SK-N-SH (cell line): ENCODE data around the gene ITM2B. TPM values are rescaled to one million over a fixed set of nuclear protein-coding genes. Genes with fewer than 3 reads are reported as not detected.

Source experiments
- CTCF ChIA-PET: fragments of 300-600, 350-600 bp; formaldehyde crosslinking; extraction: SDS; loops from one replicate; lab custom pipeline; 2021; lab: Yijun Ruan, JAX
- POLR2A ChIA-PET: fragments of 350-600 bp; sonication (Branson Sonifier 250); formaldehyde crosslinking; extraction: SDS; loops from one replicate; lab custom pipeline; 2020; ENCODE audit warnings: antibody characterized with exemption, inconsistent platforms; lab: Yijun Ruan, JAX
- DNase-seq: peaks from one replicate; pipeline ENCODE4 v3.0.0; 2012
- H2AFZ ChIP-seq: fragments of 200-600 bp; sonication (generic); 2 replicates; pipeline ENCODE4 v1.8.1; 2016; ENCODE audit warnings: antibody characterized with exemption, mild to moderate bottlenecking, low read depth
- H3F3A ChIP-seq: fragments of 200-600 bp; sonication (generic); replicated peaks from 2 replicates; pipeline ENCODE3; 2016; ENCODE audit warnings: antibody characterized with exemption, mild to moderate bottlenecking; ENCODE audit not compliant: insufficient read depth
- H3K27ac ChIP-seq, 2 experiments: fragments of 200-500 bp in 1 of 2; fragments of 200-600 bp in 1 of 2; sonication (Bioruptor generic) in 1 of 2; sonication (generic), shearing (Covaris generic) in 1 of 2; 2 replicates each; pipeline versions ENCODE4 v1.5.1 to v1.6.1; 2014 to 2016; ENCODE audit warnings: low read depth in 2 of 2, inconsistent platforms in 1 of 2, low read length in 1 of 2, mild to moderate bottlenecking in 1 of 2, mixed read lengths in 1 of 2
- H3K27me3 ChIP-seq: fragments of 200-600 bp; sonication (generic), shearing (Covaris generic); 2 replicates; pipeline ENCODE4 v1.6.1; 2016; ENCODE audit warnings: mixed run types; ENCODE audit not compliant: insufficient read depth
- H3K36me3 ChIP-seq, 2 experiments: fragments of 200-500 bp in 1 of 2; fragments of 200-600 bp in 1 of 2; sonication (Bioruptor generic) in 1 of 2; sonication (generic) in 1 of 2; replicated peaks in 1 of 2; 2 replicates each; pipeline versions ENCODE3 to v1.5.1; 2014 to 2016; ENCODE audit warnings: low read length in 1 of 2, mild to moderate bottlenecking in 1 of 2; ENCODE audit not compliant: insufficient read depth in 2 of 2, control insufficient read depth in 1 of 2
- H3K4me1 ChIP-seq, 2 experiments: fragments of 200-500 bp in 1 of 2; fragments of 200-600 bp in 1 of 2; sonication (Bioruptor generic) in 1 of 2; sonication (generic), shearing (Covaris generic) in 1 of 2; 2 replicates each; pipeline versions ENCODE4 v1.5.1 to v1.6.1; 2014 to 2016; ENCODE audit warnings: low read depth in 1 of 2, low read length in 1 of 2, mixed run types in 1 of 2; ENCODE audit not compliant: insufficient read depth in 2 of 2, control insufficient read depth in 1 of 2
- H3K4me2 ChIP-seq: fragments of 200-600 bp; sonication (generic), shearing (Covaris generic); 2 replicates; pipeline ENCODE4 v1.6.1; 2017; ENCODE audit warnings: mixed run types
- H3K4me3 ChIP-seq, 2 experiments: fragments of 200-500 bp in 1 of 2; fragments of 200-600 bp in 1 of 2; sonication (Bioruptor generic) in 1 of 2; sonication (generic), shearing (Covaris generic) in 1 of 2; 2 replicates each; pipeline versions ENCODE4 v1.5.1 to v1.8.1; 2014 to 2016; ENCODE audit warnings: low read depth in 2 of 2, inconsistent platforms in 1 of 2, low read length in 1 of 2, mild to moderate bottlenecking in 1 of 2, mixed read lengths in 1 of 2, moderate library complexity in 1 of 2
- H3K79me2 ChIP-seq: fragments of 200-600 bp; sonication (generic); 2 replicates; pipeline ENCODE4 v1.8.1; 2017; ENCODE audit warnings: mild to moderate bottlenecking; ENCODE audit not compliant: insufficient read depth
- H3K9ac ChIP-seq: fragments of 200-600 bp; sonication (generic); 2 replicates; pipeline ENCODE4 v1.6.1; 2017; ENCODE audit warnings: mixed run types
- H3K9me2 ChIP-seq: fragments of 200-600 bp; sonication (generic); 2 replicates; pipeline ENCODE4 v1.6.1; 2017; ENCODE audit warnings: mixed run types
- H3K9me3 ChIP-seq: fragments of 200-600 bp; sonication (generic); 2 replicates; pipeline ENCODE4 v1.6.1; 2017; ENCODE audit warnings: mixed run types, mild to moderate bottlenecking, moderate library complexity
- H4K20me1 ChIP-seq: fragments of 200-600 bp; sonication (generic); 2 replicates; pipeline ENCODE4 v1.6.1; 2017; ENCODE audit warnings: mild to moderate bottlenecking, mixed run types; ENCODE audit not compliant: insufficient read depth
- ELF1 ChIP-seq: IDR thresholded peaks from 2 replicates; pipeline ENCODE4 v1.4.0; 2012
- EZH2phosphoT487 ChIP-seq: fragments of 200-600 bp; sonication (generic); IDR thresholded peaks from 2 replicates; pipeline ENCODE4 v1.6.1; 2017; ENCODE audit warnings: low read depth, mixed run types, mild to moderate bottlenecking, antibody characterized with exemption, moderate library complexity, borderline replicate concordance
- FOSL2 ChIP-seq: IDR thresholded peaks from 2 replicates; pipeline ENCODE4 v1.4.0; 2012; ENCODE audit warnings: low read depth, mild to moderate bottlenecking, moderate library complexity, borderline replicate concordance
- FOXJ3 ChIP-seq: sonication (generic); formaldehyde crosslinking; IDR thresholded peaks from 2 replicates; pipeline ENCODE4 v1.5.1; 2020; ENCODE audit warnings: mild to moderate bottlenecking, missing genetic modification reagents
- GABPA ChIP-seq: IDR thresholded peaks from 2 replicates; pipeline ENCODE4 v1.4.0; 2012; ENCODE audit warnings: low read depth, mild to moderate bottlenecking
- GATA2 ChIP-seq: sonication (generic); formaldehyde crosslinking; IDR thresholded peaks from 2 replicates; pipeline ENCODE4 v1.5.0; 2020; ENCODE audit warnings: mild to moderate bottlenecking, missing genetic modification reagents
- MEF2A ChIP-seq: IDR thresholded peaks from 2 replicates; pipeline ENCODE4 v1.4.0; 2012; ENCODE audit warnings: low read depth, borderline replicate concordance
- POLR2AphosphoS5 ChIP-seq: IDR thresholded peaks from 2 replicates; pipeline ENCODE4 v1.6.1; 2012; ENCODE audit warnings: low read depth, low read length
- RAD21 ChIP-seq: IDR thresholded peaks from 2 replicates; pipeline ENCODE4 v1.6.1; 2012; ENCODE audit warnings: mild to moderate bottlenecking, low read length
- SIN3A ChIP-seq: IDR thresholded peaks from 2 replicates; pipeline ENCODE4 v1.6.1; 2012; ENCODE audit warnings: low read depth, mild to moderate bottlenecking, low read length, moderate library complexity, borderline replicate concordance
- TCF12 ChIP-seq: IDR thresholded peaks from 2 replicates; pipeline ENCODE4 v1.4.0; 2012
- YY1 ChIP-seq: IDR thresholded peaks from 2 replicates; pipeline ENCODE4 v1.4.0; 2012; ENCODE audit warnings: low read depth, mild to moderate bottlenecking
- WGBS: methylation state at CpG from one replicate; pipeline ENCODE4 v1.1.6; 2017; ENCODE audit warnings: low lambda C conversion rate; 5-methylcytosine and 5-hydroxymethylcytosine counted together
- polyA plus RNA-seq, 3 experiments: library from polyadenylated mRNA; depleted of rRNA; stranded (reverse); fragments of >200 nt; gene quantifications; 2 replicates each; pipeline ENCODE4 v1.2.3, GENCODE V29; 2012
- TF ChIP-seq, protein P1 (sequence below): IDR thresholded peaks from 2 replicates; pipeline ENCODE4 v1.4.0; 2012; ENCODE audit warnings: low read depth, borderline replicate concordance
- TF ChIP-seq, protein P2 (sequence below): IDR thresholded peaks from 2 replicates; pipeline ENCODE4 v1.6.1; 2012; ENCODE audit warnings: mild to moderate bottlenecking, low read depth, low read length, moderate library complexity
- TF ChIP-seq, protein P3 (sequence below): IDR thresholded peaks from 2 replicates; pipeline ENCODE4; 2012
- TF ChIP-seq, protein P4 (sequence below): fragments of 150-350 bp; IDR thresholded peaks from 2 replicates; pipeline ENCODE4 v1.6.1; 2017; ENCODE audit warnings: antibody characterized with exemption, low read length, low read depth, borderline replicate concordance
- TF ChIP-seq, protein P5 (sequence below): IDR thresholded peaks from 2 replicates; pipeline ENCODE4 v1.4.0; 2012; ENCODE audit warnings: low read depth

Gene ITM2B
- polyA plus RNA-seq, 1 of the 3 experiments (the other 2 are of a cell fraction), result 184 TPM

GRCh38 chr13:48292650-48293049, 59.6 kb downstream of the ITM2B start:
- Histone ChIP-seq H4K20me1 (no peaks in the 10 kb centered on the region), H3K4me3 (no peak overlapping the region), H3F3A (no peaks in the 10 kb centered on the region), H2AFZ (no peak overlapping the region), H3K4me2 (no peak overlapping the region), H3K9ac (no peak overlapping the region), H3K36me3 (no peaks in the 10 kb centered on the region), H3K79me2 (no peaks in the 10 kb centered on the region), H3K27ac (no peak overlapping the region), H3K9me3 (no peaks in the 10 kb centered on the region), H3K9me2 (no peaks in the 10 kb centered on the region), H3K4me1 (no peaks in the 10 kb centered on the region), H3K27me3 (no peaks in the 10 kb centered on the region)
- ChIA-PET CTCF (no interaction called here), POLR2A (no interaction called here)
- TF ChIP-seq EZH2phosphoT487, result no peak
- no peak for TF ChIP-seq POLR2AphosphoS5
- TF ChIP-seq, protein P1, sequence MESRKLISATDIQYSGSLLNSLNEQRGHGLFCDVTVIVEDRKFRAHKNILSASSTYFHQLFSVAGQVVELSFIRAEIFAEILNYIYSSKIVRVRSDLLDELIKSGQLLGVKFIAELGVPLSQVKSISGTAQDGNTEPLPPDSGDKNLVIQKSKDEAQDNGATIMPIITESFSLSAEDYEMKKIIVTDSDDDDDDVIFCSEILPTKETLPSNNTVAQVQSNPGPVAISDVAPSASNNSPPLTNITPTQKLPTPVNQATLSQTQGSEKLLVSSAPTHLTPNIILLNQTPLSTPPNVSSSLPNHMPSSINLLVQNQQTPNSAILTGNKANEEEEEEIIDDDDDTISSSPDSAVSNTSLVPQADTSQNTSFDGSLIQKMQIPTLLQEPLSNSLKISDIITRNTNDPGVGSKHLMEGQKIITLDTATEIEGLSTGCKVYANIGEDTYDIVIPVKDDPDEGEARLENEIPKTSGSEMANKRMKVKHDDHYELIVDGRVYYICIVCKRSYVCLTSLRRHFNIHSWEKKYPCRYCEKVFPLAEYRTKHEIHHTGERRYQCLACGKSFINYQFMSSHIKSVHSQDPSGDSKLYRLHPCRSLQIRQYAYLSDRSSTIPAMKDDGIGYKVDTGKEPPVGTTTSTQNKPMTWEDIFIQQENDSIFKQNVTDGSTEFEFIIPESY, result no peak
- no peak for TF ChIP-seq TCF12
- TF ChIP-seq, protein P2, sequence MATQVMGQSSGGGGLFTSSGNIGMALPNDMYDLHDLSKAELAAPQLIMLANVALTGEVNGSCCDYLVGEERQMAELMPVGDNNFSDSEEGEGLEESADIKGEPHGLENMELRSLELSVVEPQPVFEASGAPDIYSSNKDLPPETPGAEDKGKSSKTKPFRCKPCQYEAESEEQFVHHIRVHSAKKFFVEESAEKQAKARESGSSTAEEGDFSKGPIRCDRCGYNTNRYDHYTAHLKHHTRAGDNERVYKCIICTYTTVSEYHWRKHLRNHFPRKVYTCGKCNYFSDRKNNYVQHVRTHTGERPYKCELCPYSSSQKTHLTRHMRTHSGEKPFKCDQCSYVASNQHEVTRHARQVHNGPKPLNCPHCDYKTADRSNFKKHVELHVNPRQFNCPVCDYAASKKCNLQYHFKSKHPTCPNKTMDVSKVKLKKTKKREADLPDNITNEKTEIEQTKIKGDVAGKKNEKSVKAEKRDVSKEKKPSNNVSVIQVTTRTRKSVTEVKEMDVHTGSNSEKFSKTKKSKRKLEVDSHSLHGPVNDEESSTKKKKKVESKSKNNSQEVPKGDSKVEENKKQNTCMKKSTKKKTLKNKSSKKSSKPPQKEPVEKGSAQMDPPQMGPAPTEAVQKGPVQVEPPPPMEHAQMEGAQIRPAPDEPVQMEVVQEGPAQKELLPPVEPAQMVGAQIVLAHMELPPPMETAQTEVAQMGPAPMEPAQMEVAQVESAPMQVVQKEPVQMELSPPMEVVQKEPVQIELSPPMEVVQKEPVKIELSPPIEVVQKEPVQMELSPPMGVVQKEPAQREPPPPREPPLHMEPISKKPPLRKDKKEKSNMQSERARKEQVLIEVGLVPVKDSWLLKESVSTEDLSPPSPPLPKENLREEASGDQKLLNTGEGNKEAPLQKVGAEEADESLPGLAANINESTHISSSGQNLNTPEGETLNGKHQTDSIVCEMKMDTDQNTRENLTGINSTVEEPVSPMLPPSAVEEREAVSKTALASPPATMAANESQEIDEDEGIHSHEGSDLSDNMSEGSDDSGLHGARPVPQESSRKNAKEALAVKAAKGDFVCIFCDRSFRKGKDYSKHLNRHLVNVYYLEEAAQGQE, result no peak
- TF ChIP-seq, protein P3, sequence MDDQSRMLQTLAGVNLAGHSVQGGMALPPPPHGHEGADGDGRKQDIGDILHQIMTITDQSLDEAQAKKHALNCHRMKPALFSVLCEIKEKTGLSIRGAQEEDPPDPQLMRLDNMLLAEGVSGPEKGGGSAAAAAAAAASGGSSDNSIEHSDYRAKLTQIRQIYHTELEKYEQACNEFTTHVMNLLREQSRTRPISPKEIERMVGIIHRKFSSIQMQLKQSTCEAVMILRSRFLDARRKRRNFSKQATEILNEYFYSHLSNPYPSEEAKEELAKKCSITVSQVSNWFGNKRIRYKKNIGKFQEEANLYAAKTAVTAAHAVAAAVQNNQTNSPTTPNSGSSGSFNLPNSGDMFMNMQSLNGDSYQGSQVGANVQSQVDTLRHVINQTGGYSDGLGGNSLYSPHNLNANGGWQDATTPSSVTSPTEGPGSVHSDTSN, result no peak
- no peak for TF ChIP-seq YY1
- no peak for TF ChIP-seq MEF2A
- TF ChIP-seq GABPA, result no peak
- TF ChIP-seq FOXJ3, result no peak
- no peak for TF ChIP-seq RAD21
- 68% methylated on average over 4 of the region's 4 CpGs for WGBS
- no peak for DNase-seq

- WGBS, result 86% methylated on average over 2 of the region's 2 CpGs
- Histone ChIP-seq H3K79me2 (no peaks in the 10 kb centered on the region), H3K36me3 (no peaks in the 10 kb centered on the region), H3F3A (no peaks in the 10 kb centered on the region), H2AFZ (no peak overlapping the region), H3K27me3 (no peaks in the 10 kb centered on the region), H3K9ac (no peak overlapping the region), H3K4me3 (no peak overlapping the region), H3K27ac (no peak overlapping the region), H3K9me3 (no peaks in the 10 kb centered on the region), H3K4me1 (no peaks in the 10 kb centered on the region), H4K20me1 (no peaks in the 10 kb centered on the region), H3K9me2 (no peaks in the 10 kb centered on the region), H3K4me2 (no peak overlapping the region)
- CTCF ChIA-PET, result no interaction called here
- POLR2A ChIA-PET, result no interaction called here
- DNase-seq, result no peak
- TF ChIP-seq SIN3A, result no peak
- TF ChIP-seq TCF12, result no peak
- TF ChIP-seq, protein P4, sequence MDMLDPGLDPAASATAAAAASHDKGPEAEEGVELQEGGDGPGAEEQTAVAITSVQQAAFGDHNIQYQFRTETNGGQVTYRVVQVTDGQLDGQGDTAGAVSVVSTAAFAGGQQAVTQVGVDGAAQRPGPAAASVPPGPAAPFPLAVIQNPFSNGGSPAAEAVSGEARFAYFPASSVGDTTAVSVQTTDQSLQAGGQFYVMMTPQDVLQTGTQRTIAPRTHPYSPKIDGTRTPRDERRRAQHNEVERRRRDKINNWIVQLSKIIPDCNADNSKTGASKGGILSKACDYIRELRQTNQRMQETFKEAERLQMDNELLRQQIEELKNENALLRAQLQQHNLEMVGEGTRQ, result no peak
- no peak for TF ChIP-seq ELF1
- TF ChIP-seq GATA2 (CRISPR knock-in tag), result no peak
- TF ChIP-seq, protein P5, sequence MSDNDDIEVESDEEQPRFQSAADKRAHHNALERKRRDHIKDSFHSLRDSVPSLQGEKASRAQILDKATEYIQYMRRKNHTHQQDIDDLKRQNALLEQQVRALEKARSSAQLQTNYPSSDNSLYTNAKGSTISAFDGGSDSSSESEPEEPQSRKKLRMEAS, result no peak
- TF ChIP-seq FOSL2, result no peak
- TF ChIP-seq POLR2AphosphoS5, result no peak
- TF ChIP-seq GABPA, result no peak
- TF ChIP-seq, protein P2, result no peak
Observed at GRCh38 chr13:48294653-48295052, 61.6 kb downstream of the ITM2B start.
